Large intestine (tissue), 12 donors: Measurements from ENCODE around the gene DNAJC16. TPM values are rescaled to one million over a fixed set of nuclear protein-coding genes. Genes with fewer than 3 reads are reported as not detected.
"Not testable (repeated sequence)": the region's sequence is repeated elsewhere in the genome, so short reads cannot be mapped to it uniquely, and the experiment has no call there.

ENCODE experiments used
- DNase-seq, 2 donors: peaks; one replicate each; pipeline versions ENCODE4 v3.0.0 to v3.0.0-alpha.2; 2013
- H3K27ac ChIP-seq: one replicate; pipeline ENCODE4 v1.5.1; 2013; ENCODE audit warnings: low read length
- H3K27me3 ChIP-seq: 2 replicates; pipeline ENCODE4 v1.6.1; 2013; ENCODE audit warnings: low read length; ENCODE audit not compliant: control insufficient read depth, insufficient read depth
- H3K36me3 ChIP-seq: 2 replicates; pipeline ENCODE4 v1.6.1; 2013; ENCODE audit warnings: low read length; ENCODE audit not compliant: control insufficient read depth, insufficient read depth
- H3K4me1 ChIP-seq: one replicate; pipeline ENCODE4 v1.6.1; 2013; ENCODE audit warnings: low read length; ENCODE audit not compliant: control insufficient read depth, insufficient read depth
- H3K4me3 ChIP-seq: one replicate; pipeline ENCODE4 v1.5.1; 2013; ENCODE audit warnings: low read length
- H3K9me3 ChIP-seq: one replicate; pipeline ENCODE4 v1.6.1; 2013; ENCODE audit warnings: mild to moderate bottlenecking, low read depth, low read length, moderate library complexity; ENCODE audit not compliant: control insufficient read depth
- WGBS: methylation state at CpG from one replicate; pipeline ENCODE4 v1.1.5; 2013; ENCODE audit warnings: low lambda C conversion rate; ENCODE audit not compliant: insufficient coverage; 5-methylcytosine and 5-hydroxymethylcytosine counted together
- long read RNA-seq, 11 donors: transcript quantifications; one replicate each; lab custom pipeline, GENCODE V29; 2026
- polyA plus RNA-seq: library from polyadenylated mRNA; unstranded; fragments of 120-200 nt; gene quantifications from one replicate; pipeline ENCODE4 v1.2.1, GENCODE V29; 2013

The DNAJC16 gene
- polyA plus RNA-seq, result 33.0 TPM
- long read RNA-seq, donor 1, partial matches to known transcripts, result 43 of 44 reads
- long read RNA-seq, donor 1, other reads (novel, unspliced or antisense), result 0 of 44 reads
- long read RNA-seq, donor 2, full-length matches to known transcripts, result 2 of 56 reads
- long read RNA-seq, donor 2, partial matches to known transcripts, result 54 of 56 reads
- long read RNA-seq, donor 2, other reads (novel, unspliced or antisense), result 0 of 56 reads
- long read RNA-seq, donor 3, result 0 reads
- long read RNA-seq, donor 4, result 0 reads
- long read RNA-seq, donor 5, full-length matches to known transcripts, result 3 of 21 reads
- long read RNA-seq, donor 5, partial matches to known transcripts, result 11 of 21 reads
- long read RNA-seq, donor 5, other reads (novel, unspliced or antisense), result 7 of 21 reads
- long read RNA-seq, donor 6, full-length matches to known transcripts, result 1 of 119 reads
- long read RNA-seq, donor 6, partial matches to known transcripts, result 104 of 119 reads
- long read RNA-seq, donor 6, other reads (novel, unspliced or antisense), result 14 of 119 reads
- long read RNA-seq, donor 7, partial matches to known transcripts, result 36 of 36 reads
- long read RNA-seq, donor 7, other reads (novel, unspliced or antisense), result 0 of 36 reads
- long read RNA-seq, donor 8, full-length matches to known transcripts, result 2 of 92 reads
- long read RNA-seq, donor 8, partial matches to known transcripts, result 90 of 92 reads
- long read RNA-seq, donor 8, other reads (novel, unspliced or antisense), result 0 of 92 reads
- long read RNA-seq, donor 9, full-length matches to known transcripts, result 2 of 38 reads
- long read RNA-seq, donor 9, partial matches to known transcripts, result 31 of 38 reads
- long read RNA-seq, donor 9, other reads (novel, unspliced or antisense), result 5 of 38 reads
- long read RNA-seq, donor 10, partial matches to known transcripts, result 85 of 91 reads
- long read RNA-seq, donor 10, other reads (novel, unspliced or antisense), result 5 of 91 reads
- long read RNA-seq, donor 11, full-length matches to known transcripts, result 8 of 50 reads
- long read RNA-seq, donor 11, partial matches to known transcripts, result 36 of 50 reads
- long read RNA-seq, donor 11, other reads (novel, unspliced or antisense), result 6 of 50 reads

DNA sequence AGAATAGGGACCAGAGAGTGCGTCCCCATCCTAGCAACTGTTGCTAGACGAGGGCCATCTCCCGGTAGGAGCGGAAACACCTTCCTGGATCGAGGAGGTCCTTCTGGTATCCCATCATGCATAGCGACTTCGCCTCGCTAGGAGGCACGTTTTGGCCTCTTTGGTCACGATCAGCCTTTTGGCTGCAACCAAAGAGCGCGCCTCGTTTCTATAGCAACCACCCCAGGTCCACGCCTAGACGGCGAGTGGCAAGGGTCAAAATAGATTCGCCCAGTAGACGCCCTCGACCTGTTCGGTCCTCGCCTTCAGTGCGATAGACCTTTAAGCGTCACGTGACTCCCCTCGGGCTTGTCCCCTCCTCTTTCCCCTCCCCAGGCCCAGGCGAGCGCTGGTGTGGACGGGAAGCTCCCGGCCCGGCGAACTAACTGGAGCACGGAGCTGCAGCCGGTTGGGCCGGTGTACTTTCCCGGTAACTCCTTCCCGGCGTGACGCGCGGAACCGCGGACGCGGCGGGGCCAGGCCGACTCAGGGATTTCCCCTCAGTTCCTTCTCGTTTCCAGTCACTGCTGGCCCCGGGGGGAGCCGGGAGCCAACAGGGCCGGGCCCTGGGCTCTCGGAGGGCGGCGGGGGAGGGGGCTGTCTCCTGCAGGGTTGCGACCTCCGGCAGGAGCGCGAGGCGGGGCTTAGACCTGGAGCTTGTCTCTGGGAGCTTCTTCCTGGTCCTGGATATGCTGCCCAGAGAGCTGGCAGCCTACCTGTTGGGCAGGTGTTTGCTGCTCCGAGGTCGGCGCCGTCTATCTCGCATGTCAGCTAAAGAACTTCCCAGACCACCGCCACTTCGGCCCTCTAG is at the start of gene DNAJC16:
TSS of gene DNAJC16 (plus strand) at position 359 of the 850 bp plus-strand sequence. CDS start 2,258 bp downstream, outside the sequence.
- H3K4me1 ChIP-seq, result peaks cover 24% of the 10 kb centered on the region
- H3K27me3 ChIP-seq, result no peaks in the 10 kb centered on the region
- peak within 1 kb of the TSS; percentile 80 for H3K4me3 ChIP-seq
- H3K27ac ChIP-seq, result peak within 1 kb of the TSS; percentile 87
- no CpG with 5 or more reads among the region's 65 CpGs for WGBS
- DNase-seq, result peak; percentile 100
- H3K36me3 ChIP-seq, result peaks cover 6% of the 10 kb centered on the region
- no peaks in the 10 kb centered on the region for H3K9me3 ChIP-seq

DNA sequence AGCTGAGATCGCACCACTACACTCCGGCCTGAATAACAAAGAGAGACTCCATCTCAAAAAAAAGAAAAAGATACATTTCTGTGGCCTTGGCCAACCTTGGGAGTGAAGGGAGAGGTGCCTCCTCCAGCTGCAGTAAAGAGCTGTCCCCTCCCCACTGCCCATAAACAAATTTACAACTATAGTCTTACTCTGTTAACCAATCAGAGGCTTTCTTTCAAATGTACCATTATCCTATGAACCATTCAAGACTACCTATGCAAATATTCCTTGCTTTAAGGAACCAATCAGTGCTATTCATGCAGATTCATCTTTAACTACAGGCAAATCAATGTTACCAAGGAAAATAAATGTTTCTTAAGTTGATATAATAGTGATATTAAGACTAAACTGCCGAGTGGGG is 49.7 kb upstream of the DNAJC16 start:
- H3K4me1 ChIP-seq, result no peaks in the 10 kb centered on the region
- WGBS, result no CpG with 5 or more reads among the region's 3 CpGs
- H3K27me3 ChIP-seq, result no peaks in the 10 kb centered on the region
- DNase-seq, result no peak
- no peak overlapping the region for H3K4me3 ChIP-seq
- no peaks in the 10 kb centered on the region for H3K9me3 ChIP-seq
- H3K27ac ChIP-seq, result no peak overlapping the region
- H3K36me3 ChIP-seq, result no peaks in the 10 kb centered on the region

DNA sequence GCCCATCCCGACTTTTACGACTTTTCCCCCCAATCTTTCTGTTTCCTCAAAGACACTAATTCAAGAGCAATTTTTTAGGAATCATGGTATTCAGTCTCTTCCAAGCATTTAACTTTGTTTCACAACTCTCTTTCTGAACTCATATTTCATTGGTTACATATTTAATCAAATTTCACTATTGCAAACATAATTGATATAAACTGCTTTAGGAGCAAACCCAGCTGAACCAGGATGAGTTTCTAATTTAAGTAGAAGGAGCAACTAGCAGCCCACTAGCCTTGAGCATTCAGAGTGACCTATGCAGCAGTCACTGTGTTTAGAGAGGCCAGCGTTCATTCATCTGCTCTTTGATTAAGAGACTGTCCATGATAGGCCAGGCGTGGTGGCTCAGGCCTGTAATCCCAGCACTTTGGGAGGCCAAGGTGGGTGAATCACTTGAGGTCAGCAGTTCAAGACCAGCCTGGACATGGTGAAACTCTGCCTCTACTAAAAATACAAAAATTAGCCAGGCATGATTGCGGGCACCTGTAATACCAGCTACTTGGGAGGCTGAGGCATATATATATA is 48.9 kb upstream of the DNAJC16 start:
- no peak overlapping the region for H3K27ac ChIP-seq
- H3K27me3 ChIP-seq, result no peaks in the 10 kb centered on the region
- H3K36me3 ChIP-seq, result no peaks in the 10 kb centered on the region
- DNase-seq, result no peak
- H3K9me3 ChIP-seq, result no peaks in the 10 kb centered on the region
- no peaks in the 10 kb centered on the region for H3K4me1 ChIP-seq
- no peak overlapping the region for H3K4me3 ChIP-seq
- WGBS, result 67% methylated on average over 2 of the region's 5 CpGs

DNA sequence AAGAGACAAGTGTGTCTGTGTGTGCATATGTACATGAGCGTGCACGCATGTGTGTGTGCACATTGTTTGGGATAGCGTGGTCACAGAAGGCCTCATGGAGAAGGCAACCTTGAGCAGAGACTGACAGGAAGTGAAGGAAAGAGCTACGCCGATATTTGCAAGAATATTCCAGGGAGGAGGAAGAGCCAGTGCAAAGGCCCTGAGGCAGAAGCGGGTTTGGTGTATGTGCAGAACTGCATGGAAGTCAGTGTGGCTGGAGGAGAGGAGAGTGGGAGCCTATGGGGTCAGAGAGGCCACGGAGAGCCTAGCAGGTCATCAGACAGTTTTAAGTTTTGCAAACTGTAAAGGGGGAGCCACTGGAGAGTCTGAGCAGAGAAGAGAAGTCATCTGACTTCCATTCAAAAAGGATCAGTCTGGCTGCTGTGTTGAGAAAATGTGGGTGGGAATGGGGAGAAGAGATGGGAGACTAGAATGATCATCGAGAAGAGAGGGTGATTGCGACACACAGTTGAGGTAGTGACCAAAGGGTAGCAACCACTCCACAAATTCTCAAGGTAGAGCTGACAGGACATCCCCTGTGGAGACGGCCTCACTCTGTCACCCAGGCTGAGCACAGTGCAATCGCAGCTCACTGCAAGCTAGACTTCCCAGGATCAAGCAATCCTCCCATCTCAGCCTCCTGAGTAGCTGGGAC is 46.8 kb upstream of the DNAJC16 start:
- WGBS, result 100% methylated on average over 1 of the region's 11 CpGs
- Histone ChIP-seq H3K36me3 (no peaks in the 10 kb centered on the region), H3K9me3 (no peaks in the 10 kb centered on the region), H3K4me1 (no peaks in the 10 kb centered on the region), H3K27ac (no peak overlapping the region), H3K4me3 (no peak overlapping the region), H3K27me3 (no peaks in the 10 kb centered on the region)
- no peak for DNase-seq

DNA sequence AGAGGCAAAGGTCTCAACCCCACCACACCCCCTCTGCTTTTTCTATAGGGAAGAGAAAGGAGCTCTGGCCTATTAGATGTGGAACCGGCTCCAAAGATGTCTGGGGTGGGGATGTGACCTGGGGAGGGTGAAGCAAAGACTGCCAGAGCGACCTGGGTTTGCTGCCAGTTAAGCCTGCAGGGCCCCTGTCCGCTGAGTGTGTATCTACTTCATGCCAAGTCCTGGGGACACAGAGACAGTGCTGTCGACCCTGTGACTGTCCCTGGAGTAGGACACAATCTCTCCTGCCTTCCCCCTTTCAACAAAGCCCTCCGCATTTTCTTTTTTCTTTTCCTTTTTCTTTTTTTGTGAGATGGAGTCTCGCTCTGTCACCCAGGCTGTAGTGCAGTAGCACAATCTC is 44.2 kb upstream of the DNAJC16 start:
- DNase-seq, result not testable (repeated sequence)

DNA sequence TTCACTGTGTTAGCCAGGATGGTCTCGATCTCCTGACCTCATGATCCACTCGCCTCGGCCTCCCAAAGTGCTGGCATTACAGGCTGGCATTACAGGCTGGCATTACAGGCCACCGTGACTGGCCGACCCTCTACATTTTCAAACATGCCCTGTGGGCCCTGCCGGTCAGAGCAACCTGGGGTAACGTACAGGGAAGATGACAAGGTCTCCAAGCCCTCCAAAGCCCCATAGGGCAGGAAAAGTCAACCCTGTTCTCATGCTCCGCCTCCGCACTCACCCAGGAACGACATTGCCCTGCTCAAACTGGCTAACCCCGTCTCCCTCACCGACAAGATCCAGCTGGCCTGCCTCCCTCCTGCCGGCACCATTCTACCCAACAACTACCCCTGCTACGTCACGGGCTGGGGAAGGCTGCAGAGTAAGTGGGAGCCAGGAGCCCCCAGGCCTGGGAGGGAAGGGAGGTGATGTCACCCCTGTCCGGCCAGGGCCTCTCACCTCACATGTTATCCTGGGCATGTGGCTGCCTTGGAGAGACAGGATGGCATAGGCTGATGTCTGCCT is 43.6 kb upstream of the DNAJC16 start:
- not testable (repeated sequence) for H3K27me3 ChIP-seq, H3K27ac ChIP-seq, H3K4me1 ChIP-seq, H3K4me3 ChIP-seq, H3K9me3 ChIP-seq, H3K36me3 ChIP-seq, DNase-seq
- WGBS, result no CpG with 5 or more reads among the region's 16 CpGs

More for the DNA sequence above, 44.2 kb upstream of the DNAJC16 start:
- not testable (repeated sequence) for H3K36me3 ChIP-seq, H3K9me3 ChIP-seq, H3K4me1 ChIP-seq, H3K27me3 ChIP-seq, H3K27ac ChIP-seq, H3K4me3 ChIP-seq
- 100% methylated on average over 2 of the region's 6 CpGs for WGBS

DNA sequence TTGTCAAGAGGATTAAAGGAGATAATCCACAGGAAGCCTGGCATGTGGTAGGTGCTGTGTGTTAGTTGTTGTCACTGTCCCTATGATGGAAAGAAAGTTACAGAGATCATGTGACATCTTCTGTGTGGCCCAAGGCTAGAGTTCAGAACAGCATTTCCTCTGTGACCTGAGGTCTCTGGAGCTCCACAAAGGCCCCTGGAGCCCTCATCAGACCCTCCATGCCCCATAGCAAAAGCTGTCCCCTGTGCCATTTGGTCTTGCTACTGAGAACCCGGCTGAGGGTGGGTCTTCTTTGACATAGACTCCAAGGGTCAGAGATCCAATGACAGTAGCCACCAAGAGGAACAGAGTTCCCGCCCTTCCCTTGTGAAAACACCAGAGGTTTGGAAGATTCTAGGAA is 42.7 kb upstream of the DNAJC16 start:
- Histone ChIP-seq H3K4me3 (no peak overlapping the region), H3K27ac (no peak overlapping the region), H3K9me3 (no peaks in the 10 kb centered on the region), H3K27me3 (no peaks in the 10 kb centered on the region), H3K4me1 (no peaks in the 10 kb centered on the region), H3K36me3 (peaks cover 6% of the 10 kb centered on the region)
- 100% methylated on average over 1 of the region's 2 CpGs for WGBS
- no peak for DNase-seq

DNA sequence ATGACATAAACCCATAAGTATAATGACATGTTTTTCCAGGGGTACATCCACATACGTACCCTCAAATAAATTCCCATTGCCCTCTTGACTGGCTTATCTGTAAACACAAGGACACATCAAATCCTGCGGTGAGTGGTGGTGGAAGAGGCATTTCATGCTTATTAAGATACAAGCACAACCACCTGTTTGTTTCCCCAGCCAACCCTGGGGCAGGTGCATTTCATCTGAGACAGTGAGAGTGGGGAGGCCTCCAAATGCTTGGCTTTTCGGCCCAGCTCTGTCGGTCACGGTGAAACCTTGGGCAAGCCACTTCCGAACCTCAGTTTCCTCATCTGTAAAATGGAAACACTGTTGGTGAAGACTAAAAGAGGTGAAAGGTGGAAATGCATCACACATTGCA is 42.2 kb upstream of the DNAJC16 start:
- H3K27me3 ChIP-seq, H3K4me3 ChIP-seq, DNase-seq, H3K9me3 ChIP-seq, H3K27ac ChIP-seq, H3K36me3 ChIP-seq, H3K4me1 ChIP-seq: not testable (repeated sequence)
- WGBS, result no CpG with 5 or more reads among the region's 6 CpGs

DNA sequence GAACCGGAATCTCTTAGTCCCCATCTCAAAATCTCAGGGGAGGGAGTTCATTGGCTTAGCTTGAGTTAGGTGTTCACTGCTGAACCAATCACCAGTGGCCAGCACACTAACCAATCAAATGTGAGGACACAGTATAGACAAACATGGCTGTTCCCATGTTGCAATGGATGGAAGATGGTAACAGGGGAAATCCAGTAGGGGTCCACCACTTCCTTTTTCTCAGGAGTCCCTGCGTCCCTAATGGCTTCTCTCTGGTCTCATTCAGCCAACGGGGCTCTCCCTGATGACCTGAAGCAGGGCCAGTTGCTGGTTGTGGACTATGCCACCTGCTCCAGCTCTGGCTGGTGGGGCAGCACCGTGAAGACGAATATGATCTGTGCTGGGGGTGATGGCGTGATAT is 41.0 kb upstream of the DNAJC16 start:
- Histone ChIP-seq H3K36me3 (peaks cover 6% of the 10 kb centered on the region), H3K27ac (no peak overlapping the region), H3K4me3 (no peak overlapping the region), H3K27me3 (no peaks in the 10 kb centered on the region), H3K9me3 (no peaks in the 10 kb centered on the region), H3K4me1 (no peaks in the 10 kb centered on the region)
- WGBS, result no CpG with 5 or more reads among the region's 6 CpGs
- no peak for DNase-seq
